Activated naive CD4-positive, alpha-beta T cell treated with anti-CD3 and anti-CD28 coated beads, Interleukin-2, amount 50 U/mL, for 72 hours (primary cell): ENCODE results near the gene CTNNA3. TPM values are rescaled to one million over a fixed set of nuclear protein-coding genes. Genes with fewer than 3 reads are reported as not detected.
"Not testable (repeated sequence)": the region's sequence is repeated elsewhere in the genome, so short reads cannot be mapped to it uniquely, and the experiment has no call there.

Experiments
- ATAC-seq, 2 donors: fragments of 150-1000 bp; cut with Tn5 transposase; 2 replicates each; pipeline ENCODE4 v1.10.0; 2021; ENCODE audit warnings: mild to moderate bottlenecking in 2 of 2, moderate library complexity in 2 of 2
- DNase-seq, 2 donors: peaks; one replicate each; pipeline ENCODE4 v3.0.0; 2021 to 2022; ENCODE audit warnings: low spot score in 2 of 2
- H3K27ac Mint-ChIP-seq, 2 donors: one replicate each; pipeline ENCODE4 v1.8.0; 2022; ENCODE audit warnings: mild to moderate bottlenecking in 2 of 2, mixed read lengths in 2 of 2
- H3K36me3 Mint-ChIP-seq, 2 donors: one replicate each; pipeline ENCODE4 v1.8.0; 2022; ENCODE audit warnings: mixed read lengths in 2 of 2
- H3K9me3 Mint-ChIP-seq, 2 donors: one replicate each; pipeline ENCODE4 v1.8.0; 2022; ENCODE audit warnings: mixed read lengths in 2 of 2
- total RNA-seq, 2 donors: library from RNA; stranded (reverse); gene quantifications; one replicate each; pipeline ENCODE4 v1.2.3, GENCODE V29; 2022

The CTNNA3 gene
- total RNA-seq, 2 donors from 2014 or later = 0.30 to 0.39 TPM

- ATAC-seq (no peak), DNase-seq (no peak)
- Mint-ChIP-seq H3K9me3 (peaks cover 10 to 19% of the 10 kb centered on the region in 2 donors), H3K27ac (no peak overlapping the region), H3K36me3 (no peaks in the 10 kb centered on the region)
Observed at GRCh38 chr10:66405566-66405965, 1290.4 kb downstream of the CTNNA3 start.

- H3K36me3 Mint-ChIP-seq = no peaks in the 10 kb centered on the region
- peaks cover 1 to 13% of the 10 kb centered on the region in 2 donors for H3K9me3 Mint-ChIP-seq
- DNase-seq (no peak), ATAC-seq (no peak)
- no peak overlapping the region for H3K27ac Mint-ChIP-seq
Observed at GRCh38 chr10:66398669-66399068, 1297.3 kb downstream of the CTNNA3 start.

GRCh38 chr10:66394342-66395063 is 1301.5 kb downstream of the CTNNA3 start:
- DNase-seq = no peak
- ATAC-seq = no peak
- no peak overlapping the region for H3K27ac Mint-ChIP-seq
- H3K36me3 Mint-ChIP-seq = no peaks in the 10 kb centered on the region
- H3K9me3 Mint-ChIP-seq = peaks cover 0 to 4% of the 10 kb centered on the region in 2 donors

GRCh38 chr10:66390926-66391325 is 1305.1 kb downstream of the CTNNA3 start:
- Mint-ChIP-seq H3K36me3 (peaks cover 0 to 3% of the 10 kb centered on the region in 2 donors), H3K27ac (no peak overlapping the region), H3K9me3 (peaks cover 3 to 7% of the 10 kb centered on the region in 2 donors)
- no peak for DNase-seq
- ATAC-seq = no peak

GRCh38 chr10:66381045-66381444 is 1315.0 kb downstream of the CTNNA3 start:
- H3K9me3 Mint-ChIP-seq = peaks cover 16 to 30% of the 10 kb centered on the region in 2 donors
- H3K36me3 Mint-ChIP-seq = peaks cover 0 to 8% of the 10 kb centered on the region in 2 donors
- no peak overlapping the region for H3K27ac Mint-ChIP-seq
- DNase-seq = no peak
- no peak for ATAC-seq

- peaks cover 8 to 14% of the 10 kb centered on the region in 2 donors for H3K9me3 Mint-ChIP-seq
- ATAC-seq (no peak), DNase-seq (no peak)
- H3K36me3 Mint-ChIP-seq = peaks cover 0 to 5% of the 10 kb centered on the region in 2 donors
- no peak overlapping the region for H3K27ac Mint-ChIP-seq
Observed at GRCh38 chr10:66378117-66378876, 1317.7 kb downstream of the CTNNA3 start.

- H3K36me3 Mint-ChIP-seq = no peaks in the 10 kb centered on the region
Observed at GRCh38 chr10:66368146-66368545, 1327.8 kb downstream of the CTNNA3 start.

GRCh38 chr10:66366163-66366562 is 1329.8 kb downstream of the CTNNA3 start:
- Mint-ChIP-seq H3K36me3 (no peaks in the 10 kb centered on the region), H3K27ac (no peak overlapping the region), H3K9me3 (peaks cover 9 to 15% of the 10 kb centered on the region in 2 donors)
- no peak for DNase-seq
- ATAC-seq = no peak

More at GRCh38 chr10:66368146-66368545, 1327.8 kb downstream of the CTNNA3 start:
- Mint-ChIP-seq H3K9me3 (peaks cover 9 to 14% of the 10 kb centered on the region in 2 donors), H3K27ac (no peak overlapping the region)
- DNase-seq = no peak
- ATAC-seq = no peak

- ATAC-seq (no peak), DNase-seq (no peak)
- Mint-ChIP-seq H3K27ac (no peak overlapping the region), H3K36me3 (no peaks in the 10 kb centered on the region), H3K9me3 (peaks cover 9 to 15% of the 10 kb centered on the region in 2 donors)
Observed at GRCh38 chr10:66365686-66366085, 1330.3 kb downstream of the CTNNA3 start.

- ATAC-seq = no peak
- DNase-seq = no peak
- H3K27ac Mint-ChIP-seq = no peak overlapping the region
- H3K36me3 Mint-ChIP-seq = no peaks in the 10 kb centered on the region
- H3K9me3 Mint-ChIP-seq = peaks cover 9% of the 10 kb centered on the region in 2 donors
Observed at GRCh38 chr10:66362522-66362921, 1333.5 kb downstream of the CTNNA3 start.

- not testable (repeated sequence) for H3K36me3 Mint-ChIP-seq, H3K27ac Mint-ChIP-seq, ATAC-seq, DNase-seq
- peaks cover 4 to 13% of the 10 kb centered on the region in 2 donors for H3K9me3 Mint-ChIP-seq
Observed at GRCh38 chr10:66353822-66354221, 1342.2 kb downstream of the CTNNA3 start.

GRCh38 chr10:66353422-66353821 is 1342.6 kb downstream of the CTNNA3 start:
- ATAC-seq (no peak), DNase-seq (no peak)
- peaks cover 4 to 13% of the 10 kb centered on the region in 2 donors for H3K9me3 Mint-ChIP-seq
- H3K27ac Mint-ChIP-seq = no peak overlapping the region
- no peaks in the 10 kb centered on the region for H3K36me3 Mint-ChIP-seq

GRCh38 chr10:66350622-66351399 is 1345.2 kb downstream of the CTNNA3 start:
- Mint-ChIP-seq H3K36me3 (no peaks in the 10 kb centered on the region), H3K27ac (no peak overlapping the region), H3K9me3 (peaks cover 4 to 13% of the 10 kb centered on the region in 2 donors)
- DNase-seq (no peak), ATAC-seq (no peak)

- ATAC-seq = no peak
- Mint-ChIP-seq H3K36me3 (no peaks in the 10 kb centered on the region), H3K27ac (no peak overlapping the region), H3K9me3 (peaks cover 4 to 13% of the 10 kb centered on the region in 2 donors)
- DNase-seq = no peak
Observed at GRCh38 chr10:66349726-66350125, 1346.3 kb downstream of the CTNNA3 start.

- no peak overlapping the region for H3K27ac Mint-ChIP-seq
- H3K9me3 Mint-ChIP-seq = peaks cover 4 to 13% of the 10 kb centered on the region in 2 donors
- ATAC-seq = no peak
- DNase-seq = no peak
- H3K36me3 Mint-ChIP-seq = no peaks in the 10 kb centered on the region
Observed at GRCh38 chr10:66349076-66349475, 1346.9 kb downstream of the CTNNA3 start.

- peaks cover 0 to 5% of the 10 kb centered on the region in 2 donors for H3K36me3 Mint-ChIP-seq
- DNase-seq (no peak), ATAC-seq (no peak)
- peaks cover 17 to 19% of the 10 kb centered on the region in 2 donors for H3K9me3 Mint-ChIP-seq
- H3K27ac Mint-ChIP-seq = no peak overlapping the region
Observed at GRCh38 chr10:66337211-66337610, 1358.8 kb downstream of the CTNNA3 start.

- H3K27ac Mint-ChIP-seq = no peak overlapping the region
- ATAC-seq = no peak
- peaks cover 17 to 19% of the 10 kb centered on the region in 2 donors for H3K9me3 Mint-ChIP-seq
- DNase-seq = no peak
- H3K36me3 Mint-ChIP-seq = peaks cover 0 to 5% of the 10 kb centered on the region in 2 donors
Observed at GRCh38 chr10:66336791-66337190, 1359.2 kb downstream of the CTNNA3 start.
